Measurements from ENCODE around the gene COL18A1. TPM values are rescaled to one million over a fixed set of nuclear protein-coding genes. Genes with fewer than 3 reads are reported as not detected.

The COL18A1 gene
- total RNA-seq, 1 experiment from 2014 or later = 3.4 TPM

DNA sequence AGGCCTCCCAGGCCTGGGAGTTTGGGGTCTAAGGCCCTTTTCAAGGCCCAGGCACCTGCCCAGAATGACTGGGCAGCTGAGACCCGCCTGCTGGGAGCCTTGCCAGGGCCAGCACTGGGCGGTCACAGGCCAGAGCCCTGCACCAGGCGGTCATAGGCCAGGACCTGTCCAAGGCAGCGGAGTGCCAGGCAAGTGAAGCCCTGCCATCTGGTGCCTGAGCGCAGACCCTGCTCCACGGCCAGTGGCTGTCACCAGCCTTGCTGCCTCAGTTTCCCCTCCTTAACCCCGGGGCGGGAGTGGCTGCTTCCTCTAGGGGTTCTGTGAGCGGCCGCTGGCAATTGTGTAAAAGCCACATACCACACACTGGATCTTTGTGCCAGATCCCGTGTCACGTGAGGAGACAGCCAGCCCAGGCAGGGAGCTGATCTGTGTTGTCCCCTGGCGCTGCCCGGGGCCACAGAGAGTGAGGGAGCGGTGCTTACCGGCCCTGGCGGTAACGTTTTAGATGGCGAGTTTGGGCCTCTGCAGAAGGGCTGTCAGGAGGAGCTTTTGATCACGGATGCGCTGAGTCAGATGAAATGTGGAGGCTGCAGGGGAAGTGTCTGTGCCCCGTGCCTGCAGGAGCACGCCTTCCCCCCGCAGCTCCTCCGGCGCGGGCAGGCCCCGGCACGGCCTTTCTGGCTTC, 4.6 kb downstream of the COL18A1 start:
- Mint-ChIP-seq H3K4me3 (ENCODE audit: unreplicated experiment) (no peak overlapping the region), H3K36me3 (ENCODE audit: insufficient read depth, unreplicated experiment) (no peaks in the 10 kb centered on the region)

DNA sequence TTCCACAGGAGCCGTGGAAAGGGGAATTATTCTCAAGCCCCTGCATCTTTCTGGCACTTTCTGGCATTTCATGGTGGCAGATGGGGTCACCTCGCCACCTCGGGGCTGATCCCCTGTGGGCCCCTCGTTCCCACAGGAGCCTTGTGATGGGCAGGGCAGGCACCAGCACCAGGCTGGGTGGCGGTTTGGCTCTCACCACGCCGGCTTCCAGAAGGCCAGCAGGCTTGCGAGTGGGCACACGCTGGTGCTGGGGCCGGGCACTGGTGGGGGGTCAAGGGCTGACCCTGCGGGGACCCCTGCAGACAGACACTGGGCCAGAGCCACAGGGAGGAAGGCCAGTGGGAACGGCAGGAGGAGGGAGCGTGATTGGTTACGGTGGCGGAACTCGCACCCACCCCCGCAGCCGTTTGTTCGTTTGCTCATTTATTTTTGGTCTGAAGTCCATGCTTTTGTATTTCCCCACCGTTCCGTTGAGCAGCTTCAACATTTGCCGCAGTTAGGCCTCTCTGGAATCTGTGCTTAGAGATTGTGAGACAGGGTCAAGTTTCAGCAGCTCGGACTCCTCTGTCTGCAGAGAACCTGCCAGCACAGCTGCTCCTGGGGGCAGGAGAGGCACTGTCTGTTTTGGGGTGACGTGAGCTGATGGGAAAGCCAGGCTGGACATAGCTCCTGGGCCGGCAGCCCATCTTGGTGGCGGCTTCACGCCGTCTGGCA, 5.3 kb downstream of the COL18A1 start:
- intact Hi-C loops (cut with micrococcal nuclease) = no loop called here
- H3K4me1 Mint-ChIP-seq (ENCODE audit: insufficient read depth, unreplicated experiment) = no peaks in the 10 kb centered on the region
- TF ChIP-seq, protein P1, sequence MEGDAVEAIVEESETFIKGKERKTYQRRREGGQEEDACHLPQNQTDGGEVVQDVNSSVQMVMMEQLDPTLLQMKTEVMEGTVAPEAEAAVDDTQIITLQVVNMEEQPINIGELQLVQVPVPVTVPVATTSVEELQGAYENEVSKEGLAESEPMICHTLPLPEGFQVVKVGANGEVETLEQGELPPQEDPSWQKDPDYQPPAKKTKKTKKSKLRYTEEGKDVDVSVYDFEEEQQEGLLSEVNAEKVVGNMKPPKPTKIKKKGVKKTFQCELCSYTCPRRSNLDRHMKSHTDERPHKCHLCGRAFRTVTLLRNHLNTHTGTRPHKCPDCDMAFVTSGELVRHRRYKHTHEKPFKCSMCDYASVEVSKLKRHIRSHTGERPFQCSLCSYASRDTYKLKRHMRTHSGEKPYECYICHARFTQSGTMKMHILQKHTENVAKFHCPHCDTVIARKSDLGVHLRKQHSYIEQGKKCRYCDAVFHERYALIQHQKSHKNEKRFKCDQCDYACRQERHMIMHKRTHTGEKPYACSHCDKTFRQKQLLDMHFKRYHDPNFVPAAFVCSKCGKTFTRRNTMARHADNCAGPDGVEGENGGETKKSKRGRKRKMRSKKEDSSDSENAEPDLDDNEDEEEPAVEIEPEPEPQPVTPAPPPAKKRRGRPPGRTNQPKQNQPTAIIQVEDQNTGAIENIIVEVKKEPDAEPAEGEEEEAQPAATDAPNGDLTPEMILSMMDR (IDR thresholded peaks at IDR 0.05; ENCODE audit: unreplicated experiment) = no peak

More for the DNA sequence above, 4.6 kb downstream of the COL18A1 start:
- H3K4me1 Mint-ChIP-seq (ENCODE audit: insufficient read depth, unreplicated experiment) = no peaks in the 10 kb centered on the region
- TF ChIP-seq, protein P1 (IDR thresholded peaks at IDR 0.05; ENCODE audit: unreplicated experiment) = no peak
- no peak overlapping the region for H3K27ac Mint-ChIP-seq (ENCODE audit: low read depth, unreplicated experiment)
- POLR2A ChIA-PET = no interaction called here
- BruUV-seq (replicated peaks) = no TSS peak
- no peaks in the 10 kb centered on the region for H3K9me3 Mint-ChIP-seq (ENCODE audit: unreplicated experiment)
- DNase-seq (ENCODE audit: unreplicated experiment) = no peak
- CTCF ChIA-PET = interaction anchor here (0.5 to 0.8 kb wide), 2 partner anchors 187 to 273 kb away, joined by 3 read pairs; no protein-coding TSS in a partner anchor
- intact Hi-C loops (cut with micrococcal nuclease) = no loop called here
- H3K27me3 Mint-ChIP-seq (ENCODE audit: insufficient read depth, unreplicated experiment) = no peaks in the 10 kb centered on the region

DNA sequence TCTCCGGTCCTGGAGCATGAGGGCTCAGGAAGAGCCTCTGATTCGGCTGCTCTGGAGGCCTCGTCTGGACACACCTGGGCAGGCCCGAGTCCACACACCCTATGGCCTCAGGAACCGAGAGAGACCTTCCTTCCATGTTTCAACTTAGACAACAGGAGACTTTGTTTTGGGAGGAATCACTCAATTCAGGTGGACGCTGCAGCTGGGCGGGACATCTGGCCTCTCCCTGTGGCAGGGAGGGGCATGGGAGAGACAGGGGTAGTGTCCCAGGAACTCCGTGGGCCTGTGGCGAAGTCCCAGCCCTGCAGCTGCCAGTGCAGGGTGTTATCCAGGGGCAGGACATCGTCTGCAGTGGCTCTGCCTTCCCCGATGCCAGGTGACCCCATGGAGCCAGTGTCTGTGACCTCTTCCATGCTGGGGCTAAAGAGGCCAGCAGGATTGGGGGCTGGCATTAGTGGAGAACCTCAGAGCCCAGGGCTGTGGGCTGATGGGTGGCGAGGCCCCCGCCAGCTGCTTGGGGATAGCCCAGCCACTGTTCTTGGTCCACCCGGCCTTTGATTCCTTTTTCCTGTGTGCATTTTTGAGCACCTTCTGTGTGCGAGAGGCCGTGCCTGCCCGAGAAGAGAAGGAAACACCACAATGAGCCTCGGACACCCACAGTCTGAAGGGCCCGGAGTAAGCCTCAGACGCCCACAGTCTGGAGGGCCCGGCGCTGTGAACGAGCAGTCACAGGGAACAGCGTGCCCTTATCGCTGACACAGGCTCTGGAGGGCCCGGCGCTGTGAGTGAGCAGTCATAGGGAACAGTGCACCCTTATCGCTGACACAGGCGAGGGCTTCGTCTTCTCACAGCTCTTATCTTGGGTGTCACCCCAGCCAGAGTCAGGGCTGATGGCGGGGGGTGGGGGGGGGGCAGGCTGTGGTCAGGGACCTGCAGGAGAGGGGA, 6.2 kb downstream of the COL18A1 start:
- ChIA-PET CTCF (interaction anchor here (0.7 to 1.0 kb wide), 2 partner anchors 29 to 119 kb away, joined by 3 to 4 read pairs; no protein-coding TSS in a partner anchor), POLR2A (interaction anchor here (0.6 to 0.7 kb wide), 2 partner anchors 91 to 537 kb away, joined by 3 to 4 read pairs; no protein-coding TSS in a partner anchor)
- no TSS peak for BruUV-seq (replicated peaks)
- TF ChIP-seq, protein P1 (IDR thresholded peaks at IDR 0.05; ENCODE audit: unreplicated experiment) = no peak
- intact Hi-C loops (cut with micrococcal nuclease) = no loop called here
- Mint-ChIP-seq H3K36me3 (ENCODE audit: insufficient read depth, unreplicated experiment) (no peaks in the 10 kb centered on the region), H3K27ac (ENCODE audit: low read depth, unreplicated experiment) (no peak overlapping the region), H3K9me3 (ENCODE audit: unreplicated experiment) (no peaks in the 10 kb centered on the region), H3K4me3 (ENCODE audit: unreplicated experiment) (no peak overlapping the region), H3K27me3 (ENCODE audit: insufficient read depth, unreplicated experiment) (no peaks in the 10 kb centered on the region), H3K4me1 (ENCODE audit: insufficient read depth, unreplicated experiment) (no peaks in the 10 kb centered on the region)
- DNase-seq (ENCODE audit: unreplicated experiment) = no peak

More for the DNA sequence above, 5.3 kb downstream of the COL18A1 start:
- Mint-ChIP-seq H3K4me3 (ENCODE audit: unreplicated experiment) (no peak overlapping the region), H3K9me3 (ENCODE audit: unreplicated experiment) (no peaks in the 10 kb centered on the region), H3K27me3 (ENCODE audit: insufficient read depth, unreplicated experiment) (no peaks in the 10 kb centered on the region), H3K36me3 (ENCODE audit: insufficient read depth, unreplicated experiment) (no peaks in the 10 kb centered on the region), H3K27ac (ENCODE audit: low read depth, unreplicated experiment) (no peak overlapping the region)
- ChIA-PET CTCF (interaction anchor here (0.5 to 1.0 kb wide), 2 partner anchors 118 to 186 kb away, joined by 3 to 4 read pairs; no protein-coding TSS in a partner anchor), POLR2A (interaction anchor here (0.6 to 0.7 kb wide), 2 partner anchors 90 to 538 kb away, joined by 3 to 4 read pairs; no protein-coding TSS in a partner anchor)
- DNase-seq (ENCODE audit: unreplicated experiment) = no peak
- no TSS peak for BruUV-seq (replicated peaks)

All from MCF 10A (cell line).